AML-193 (cell line): ENCODE results near the gene IL1R1.
"Not testable (repeated sequence)": the region's sequence is repeated elsewhere in the genome, so short reads cannot be mapped to it uniquely, and the experiment has no call there.

Source experiments
- DNase-seq, 2 experiments: peaks; one replicate each; lab custom pipeline; 2025; lab: John Stamatoyannopoulos, UW

Gene IL1R1

GRCh38 chr2:102141970-102142828, at the start of gene IL1R1:
Gene IL1R1 (plus strand): TSS chr2:102142746. CDS start chr2:102157725, 14,979 bp downstream.
- no peak for DNase-seq

- DNase-seq, result no peak
These were observed 48.9 kb upstream of the IL1R1 start for GRCh38 chr2:102093662-102094061.

- peak; percentile 37 to 44 for DNase-seq
These were observed 47.6 kb upstream of the IL1R1 start for GRCh38 chr2:102094917-102095316.

- no peak for DNase-seq
These were observed 46.4 kb upstream of the IL1R1 start for GRCh38 chr2:102096103-102096502.

DNA sequence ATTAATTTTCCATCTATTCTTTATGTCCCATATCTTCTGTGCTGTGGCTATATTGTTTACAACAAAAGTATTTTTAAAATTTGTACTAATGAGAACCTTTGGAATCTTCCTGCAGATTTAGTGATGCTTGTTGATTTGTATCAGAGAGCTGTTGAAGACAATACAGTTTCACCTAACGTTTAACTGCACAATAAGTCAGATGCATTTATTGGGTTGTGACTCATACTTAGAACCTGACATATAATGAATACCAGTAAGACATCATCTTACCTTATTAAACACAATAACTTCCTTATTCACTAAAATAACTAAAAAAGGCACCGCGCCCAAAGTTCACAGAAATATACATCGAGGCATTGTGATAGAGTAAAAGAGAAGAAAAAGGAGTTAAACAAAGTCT, 43.8 kb upstream of the IL1R1 start:
- DNase-seq, result no peak

DNA sequence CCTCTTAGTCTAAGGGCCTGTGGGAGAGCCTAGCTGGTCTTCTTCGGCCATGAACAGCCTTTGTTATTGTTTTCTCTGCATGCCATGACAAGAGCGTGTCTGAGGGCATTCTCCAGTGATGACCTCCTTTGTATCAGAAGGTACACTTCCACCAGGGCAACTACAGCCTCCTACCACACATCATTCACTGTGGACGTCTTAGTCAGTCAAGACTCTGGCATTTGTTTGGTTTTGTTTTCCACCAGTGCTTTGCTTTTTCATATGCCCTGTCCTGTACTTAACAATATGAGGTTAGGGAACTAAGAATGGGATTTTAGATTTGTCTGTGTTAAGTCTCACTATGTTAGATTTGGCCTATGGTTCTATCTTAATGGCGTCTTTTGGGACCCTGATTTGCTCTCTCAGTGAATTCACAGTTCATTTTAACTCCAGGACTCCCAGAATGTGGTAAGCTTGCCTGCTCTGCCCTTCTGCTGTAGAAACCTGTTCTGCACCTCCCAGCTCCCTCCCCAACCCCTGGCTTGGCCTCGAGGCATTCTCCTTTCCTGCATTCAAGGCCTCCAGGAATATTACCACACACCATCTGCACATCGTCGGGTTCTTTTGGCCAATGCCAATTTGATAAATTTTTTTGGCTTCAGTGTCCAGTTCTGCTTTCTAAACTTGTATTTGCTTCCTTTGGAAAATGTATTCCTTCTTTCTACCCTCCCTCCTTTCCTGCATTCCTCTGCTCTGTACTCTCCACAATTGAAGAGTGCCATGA, 42.8 kb upstream of the IL1R1 start:
- DNase-seq, result no peak

DNA sequence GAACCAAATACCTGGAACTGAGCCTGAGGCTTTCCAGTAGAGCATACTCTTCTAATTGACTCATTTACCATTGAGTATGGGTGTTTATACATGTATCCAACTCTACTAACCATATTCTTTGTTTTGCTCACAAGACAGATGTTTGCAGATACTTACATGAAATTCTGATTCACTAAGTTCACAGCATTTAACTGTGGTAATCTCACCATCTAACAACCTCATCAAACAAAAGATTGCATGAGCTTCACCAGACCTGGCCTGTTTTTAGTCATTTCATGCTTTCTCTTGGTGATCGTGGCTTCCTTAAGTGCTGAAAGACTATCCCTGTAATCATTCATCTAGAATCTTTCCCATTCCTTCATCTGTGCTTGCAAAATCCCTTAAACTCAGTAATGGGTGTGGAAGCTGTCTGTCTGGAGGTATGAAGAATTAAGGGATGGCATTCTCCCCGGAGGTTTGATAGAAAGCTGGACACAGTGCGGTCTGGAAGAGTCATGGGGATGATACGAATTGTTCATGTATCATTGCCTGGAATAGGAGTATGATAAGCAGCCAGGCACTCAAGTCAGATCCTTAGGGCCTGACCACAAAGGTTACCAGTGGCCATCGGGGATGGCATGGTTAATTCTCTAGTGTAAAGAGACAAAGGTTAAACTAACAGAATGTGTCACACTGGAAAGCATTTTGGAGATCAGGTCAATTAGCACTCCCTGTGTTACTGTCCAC, 42.0 kb upstream of the IL1R1 start:
- no peak for DNase-seq

GRCh38 chr2:102101097-102101848, 41.3 kb upstream of the IL1R1 start:
- DNase-seq, result no peak

DNA sequence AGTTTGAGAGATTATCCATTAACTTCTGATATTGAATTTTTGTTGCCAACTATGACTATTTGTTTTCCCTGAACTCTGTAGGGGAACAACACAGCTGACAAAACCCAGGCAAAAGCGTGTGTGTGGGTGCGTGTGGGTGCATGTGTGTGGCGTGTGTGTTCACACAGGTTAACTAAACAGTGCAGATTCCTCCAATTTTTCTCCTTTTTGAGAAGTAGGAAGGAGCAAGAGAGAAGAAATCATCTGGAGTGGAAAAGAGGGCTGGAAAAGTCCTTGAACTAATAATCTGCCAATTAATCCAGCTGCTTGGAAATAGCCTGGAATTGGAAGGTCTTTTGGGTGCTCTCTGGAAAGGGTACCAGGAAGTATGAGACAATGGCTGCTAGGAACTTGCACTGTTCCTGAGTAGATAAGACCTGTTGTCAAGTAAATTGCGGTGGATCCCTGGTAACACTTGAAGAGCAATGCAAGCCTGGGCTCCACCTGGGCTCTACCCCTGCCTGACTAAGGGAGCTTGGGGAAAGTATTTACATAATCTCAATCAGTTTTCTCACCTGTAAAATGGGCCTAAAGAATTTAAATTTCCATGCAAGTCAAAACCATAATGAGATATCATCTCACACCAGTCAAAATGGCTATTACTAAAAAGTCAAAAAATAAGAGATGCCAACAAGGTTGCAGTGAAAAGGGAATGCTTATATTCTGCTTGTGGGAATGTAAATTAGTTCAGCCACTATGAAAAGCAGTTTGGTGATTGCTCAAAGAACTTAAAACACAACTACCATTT, 40.5 kb upstream of the IL1R1 start:
- no peak for DNase-seq

DNA sequence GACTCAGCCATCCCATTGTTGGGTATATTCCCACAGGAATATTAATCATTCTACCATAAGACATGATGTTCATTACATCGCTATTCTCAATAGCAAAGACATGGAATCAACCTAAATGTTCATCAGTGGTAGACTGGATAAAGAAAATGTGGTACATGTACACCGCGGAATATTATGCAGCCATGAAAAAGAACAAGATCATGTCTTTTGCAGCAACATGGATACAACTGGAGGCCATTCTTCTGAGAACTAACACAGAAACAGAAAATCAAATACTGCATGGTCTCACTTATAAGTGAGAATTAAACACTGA, 40.0 kb upstream of the IL1R1 start:
- DNase-seq, result not testable (repeated sequence)

DNA sequence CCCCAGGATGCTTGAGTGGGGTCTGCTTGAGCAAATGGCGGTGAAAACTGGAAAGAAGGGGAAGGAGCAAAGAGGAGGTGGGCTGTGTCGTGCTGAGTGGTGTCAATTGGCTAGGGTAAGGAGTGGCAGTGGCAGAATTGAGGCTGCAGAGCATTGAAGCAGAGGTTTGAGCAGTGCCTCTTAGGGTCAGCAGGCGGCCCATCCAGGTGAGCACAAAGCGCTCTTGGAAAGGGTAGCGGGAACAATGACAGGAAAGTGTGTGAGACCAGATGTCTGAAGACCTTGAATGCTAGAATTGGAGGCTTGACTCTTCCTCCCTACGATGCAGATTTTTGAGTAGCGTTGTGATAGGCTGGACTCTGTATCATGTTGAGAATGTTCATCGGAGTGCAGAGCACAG, 39.3 kb upstream of the IL1R1 start:
- DNase-seq, result no peak

GRCh38 chr2:102103992-102104871, 38.3 kb upstream of the IL1R1 start:
- peak; percentile 64 to 73 for DNase-seq

DNA sequence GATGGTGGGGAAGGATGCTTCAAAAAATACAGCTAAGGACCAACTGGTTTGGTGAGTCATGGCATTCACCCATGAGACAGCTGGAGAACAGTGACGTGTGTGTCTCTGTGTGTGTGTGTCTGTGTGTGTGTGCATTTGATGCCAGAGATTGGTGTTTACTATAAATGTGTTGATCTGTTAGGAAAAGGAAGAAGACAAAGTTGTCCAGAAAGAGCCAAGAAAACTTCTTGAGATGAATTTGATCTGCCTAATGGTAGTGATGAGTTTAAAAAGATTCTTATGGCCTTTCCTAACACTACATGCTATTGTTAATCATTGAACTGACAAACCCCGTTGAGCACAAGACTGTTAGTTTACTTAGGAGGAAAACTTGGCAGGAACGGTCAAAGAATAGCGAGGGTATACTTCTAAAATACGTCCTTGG, 36.4 kb upstream of the IL1R1 start:
- no peak for DNase-seq

DNA sequence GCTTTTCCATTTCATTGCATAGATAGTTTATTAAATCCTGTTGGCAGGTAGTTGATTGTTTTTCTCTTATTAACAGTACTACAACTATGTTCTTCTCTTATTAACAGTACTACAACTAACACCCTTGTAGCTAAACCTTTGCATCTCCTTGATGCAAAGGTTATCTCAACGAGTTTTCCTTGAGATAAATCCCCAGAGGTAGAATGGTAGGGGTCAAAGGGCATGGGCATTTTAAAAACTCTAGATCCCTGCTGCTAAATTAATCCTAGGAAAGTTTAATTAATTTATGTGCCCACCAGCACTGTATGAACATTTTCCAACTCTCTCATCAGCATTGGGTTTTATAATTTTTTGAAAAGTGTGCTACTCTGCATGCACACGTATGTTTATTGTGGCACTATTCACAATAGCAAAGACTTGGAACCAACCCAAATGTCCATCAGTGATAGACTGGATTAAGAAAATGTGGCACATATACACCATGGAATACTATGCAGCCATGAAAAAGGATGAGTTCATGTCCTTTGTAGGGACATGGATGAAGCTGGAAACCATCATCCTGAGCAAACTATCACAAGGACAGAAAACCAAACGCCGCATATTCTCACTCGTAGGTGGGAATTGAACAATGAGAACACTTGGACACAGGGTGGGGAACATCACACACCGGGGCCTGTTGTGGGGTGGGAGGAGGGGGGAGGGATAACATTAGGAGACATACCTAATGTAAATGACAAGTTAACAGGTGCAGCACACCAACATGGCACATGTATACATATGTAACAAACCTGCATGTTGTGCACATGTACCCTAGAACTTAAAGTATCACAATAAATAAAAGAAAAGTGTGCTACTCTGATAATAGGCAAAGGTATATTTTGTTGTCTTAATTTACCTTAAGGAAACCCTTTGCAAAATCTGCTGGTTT, 35.5 kb upstream of the IL1R1 start:
- not testable (repeated sequence) for DNase-seq

DNA sequence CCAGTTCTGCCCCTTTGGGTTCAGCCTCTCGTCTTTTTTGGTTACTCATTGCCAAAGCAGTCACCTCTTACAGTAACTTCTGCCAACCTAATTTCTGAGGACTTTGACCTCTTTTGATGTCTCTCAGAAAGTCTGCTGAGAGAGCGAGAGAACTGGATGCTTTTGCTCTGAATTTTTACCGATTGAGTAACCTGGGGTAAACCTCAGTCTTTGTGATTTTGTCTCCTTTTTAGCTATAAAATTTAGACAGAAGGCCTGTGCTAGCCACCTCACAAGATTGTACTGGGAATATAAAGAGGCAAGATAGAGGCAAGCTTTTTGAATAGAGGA, 34.8 kb upstream of the IL1R1 start:
- DNase-seq, result no peak

- no peak for DNase-seq
These were observed 33.5 kb upstream of the IL1R1 start for GRCh38 chr2:102109016-102109415.

- DNase-seq, result no peak
These were observed 32.4 kb upstream of the IL1R1 start for GRCh38 chr2:102110171-102110570.

- no peak for DNase-seq
These were observed 31.8 kb upstream of the IL1R1 start for GRCh38 chr2:102110596-102111334.
